ENCODE measurements around the gene EFEMP2. TPM values are rescaled to one million over a fixed set of nuclear protein-coding genes. Genes with fewer than 3 reads are reported as not detected.

EFEMP2 gene
- total and polyA plus RNA-seq, 2 donors (not counting 3 experiments of a cell fraction or from before 2014, with no cell fraction given): 81.7 to 207 TPM

DNA sequence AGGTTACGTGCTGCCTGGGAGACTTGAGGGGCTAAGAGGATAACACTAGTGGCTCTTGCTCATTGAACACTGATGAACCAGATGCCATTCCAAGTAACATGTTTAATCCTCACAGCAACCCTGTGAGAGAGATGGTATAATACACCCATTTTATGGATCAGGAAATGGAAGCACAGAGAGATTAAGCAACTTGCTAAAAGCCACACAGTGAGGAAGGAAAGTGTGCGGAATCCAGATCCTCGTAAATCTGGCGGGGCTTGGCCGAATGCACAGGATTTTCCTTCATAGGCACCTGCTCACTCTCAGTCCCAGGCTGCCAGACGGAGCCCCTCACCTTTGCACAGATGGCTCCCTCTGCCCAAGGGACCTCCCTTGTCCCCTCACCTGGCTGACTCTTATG is 35.3 kb upstream of the EFEMP2 start:
- dilution Hi-C loops (cut with MboI; ENCODE audit: extremely low pct_ligation_motif_present, low sequenced_read_pairs) (no loop called here), intact Hi-C loops (cut with micrococcal nuclease) (no loop called here)
- Histone ChIP-seq H3K4me2 (ENCODE audit: insufficient read depth, low read length) (no peak overlapping the region), H3K36me3 (ENCODE audit: control insufficient read depth in 2 of 2, extremely low read depth in 1 of 2, insufficient read depth in 2 of 2, low read length in 2 of 2) (no peaks in the 10 kb centered on the region), H3K79me2 (ENCODE audit: control insufficient read depth, insufficient read depth, low read length) (no peaks in the 10 kb centered on the region), H4K20me1 (replicated peaks; ENCODE audit: control insufficient read depth, extremely low read depth, insufficient read depth, low read length) (no peaks in the 10 kb centered on the region), H3K9ac (replicated peaks; ENCODE audit: extremely low read depth, insufficient read depth, low read length) (no peak overlapping the region), H3K4me3 (replicated peaks in 1 of 3; ENCODE audit: insufficient read depth in 1 of 3, low read depth in 1 of 3, low read length in 3 of 3) (no peak overlapping the region), H2AFZ (ENCODE audit: low read depth, low read length) (no peak overlapping the region), H3K9me3 (replicated peaks; ENCODE audit: control insufficient read depth, insufficient read depth, low read length) (no peaks in the 10 kb centered on the region), H3K27ac (ENCODE audit: insufficient read depth, low read depth, low read length) (no peak overlapping the region), H3K9me1 (replicated peaks; ENCODE audit: control insufficient read depth, extremely low read depth, insufficient read depth, low read length) (no peaks in the 10 kb centered on the region), H3K4me1 (ENCODE audit: control insufficient read depth, extremely low read depth, insufficient read depth, low read length) (peaks cover 26% of the 10 kb centered on the region), H3K27me3 (ENCODE audit: control insufficient read depth in 2 of 2, insufficient read depth in 2 of 2, low read length in 2 of 2) (no peaks in the 10 kb centered on the region)
- no peak for TF ChIP-seq POLR2A (IDR thresholded peaks at IDR 0.05; ENCODE audit: low read depth, low read length)
- TF ChIP-seq MYC (IDR thresholded peaks at IDR 0.05; ENCODE audit: low read depth, low read length): no peak
- TF ChIP-seq FOS (IDR thresholded peaks at IDR 0.05; ENCODE audit: borderline replicate concordance, insufficient read depth, low read length): no peak
- TF ChIP-seq JUN (IDR thresholded peaks at IDR 0.05; ENCODE audit: borderline replicate concordance, insufficient read depth, insufficient read length, low read depth): no peak
- TF ChIP-seq EZH2 (IDR thresholded peaks at IDR 0.05; ENCODE audit: borderline replicate concordance, low read depth, low read length, severe bottlenecking): no peak
- TF ChIP-seq, protein P1, sequence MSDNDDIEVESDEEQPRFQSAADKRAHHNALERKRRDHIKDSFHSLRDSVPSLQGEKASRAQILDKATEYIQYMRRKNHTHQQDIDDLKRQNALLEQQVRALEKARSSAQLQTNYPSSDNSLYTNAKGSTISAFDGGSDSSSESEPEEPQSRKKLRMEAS (IDR thresholded peaks at IDR 0.05; ENCODE audit: insufficient read depth, insufficient read length): no peak
- no peak for TF ChIP-seq POLR2AphosphoS5 (IDR thresholded peaks at IDR 0.05; ENCODE audit: insufficient read depth, low read depth, low read length)
- no peak for TF ChIP-seq GATA2 (IDR thresholded peaks at IDR 0.05; ENCODE audit: insufficient read depth, insufficient read length, low read depth, low read length)
- TF ChIP-seq, protein P2, sequence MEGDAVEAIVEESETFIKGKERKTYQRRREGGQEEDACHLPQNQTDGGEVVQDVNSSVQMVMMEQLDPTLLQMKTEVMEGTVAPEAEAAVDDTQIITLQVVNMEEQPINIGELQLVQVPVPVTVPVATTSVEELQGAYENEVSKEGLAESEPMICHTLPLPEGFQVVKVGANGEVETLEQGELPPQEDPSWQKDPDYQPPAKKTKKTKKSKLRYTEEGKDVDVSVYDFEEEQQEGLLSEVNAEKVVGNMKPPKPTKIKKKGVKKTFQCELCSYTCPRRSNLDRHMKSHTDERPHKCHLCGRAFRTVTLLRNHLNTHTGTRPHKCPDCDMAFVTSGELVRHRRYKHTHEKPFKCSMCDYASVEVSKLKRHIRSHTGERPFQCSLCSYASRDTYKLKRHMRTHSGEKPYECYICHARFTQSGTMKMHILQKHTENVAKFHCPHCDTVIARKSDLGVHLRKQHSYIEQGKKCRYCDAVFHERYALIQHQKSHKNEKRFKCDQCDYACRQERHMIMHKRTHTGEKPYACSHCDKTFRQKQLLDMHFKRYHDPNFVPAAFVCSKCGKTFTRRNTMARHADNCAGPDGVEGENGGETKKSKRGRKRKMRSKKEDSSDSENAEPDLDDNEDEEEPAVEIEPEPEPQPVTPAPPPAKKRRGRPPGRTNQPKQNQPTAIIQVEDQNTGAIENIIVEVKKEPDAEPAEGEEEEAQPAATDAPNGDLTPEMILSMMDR (IDR thresholded peaks at IDR 0.05; ENCODE audit: extremely low read depth in 1 of 2, insufficient read depth in 1 of 2, low read depth in 1 of 2, low read length in 2 of 2): no peak
- POLR2A ChIA-PET: no interaction called here
- DNase-seq (ENCODE audit: low read depth, low spot score): no peak
- FAIRE-seq: no peak
- CTCF ChIA-PET: interaction anchor here (1.1 kb wide), 1 partner anchor 8 kb away, joined by 3 read pairs; no protein-coding TSS in a partner anchor
- no TSS peak for BruUV-seq (replicated peaks)
